Nephron progenitor cell (in vitro differentiated cells): ENCODE results near the gene SCN3A.

Experiments used
- DNase-seq: peaks from one replicate; pipeline ENCODE4 v3.0.0; 2021
- H3K27ac Mint-ChIP-seq: 2 replicates; pipeline ENCODE4 v1.8.0; 2021; ENCODE audit warnings: mild to moderate bottlenecking, moderate library complexity, mixed read lengths
- H3K27me3 Mint-ChIP-seq: 2 replicates; pipeline ENCODE4 v1.8.0; 2021; ENCODE audit warnings: mild to moderate bottlenecking, low read depth, mixed read lengths; ENCODE audit not compliant: poor library complexity
- H3K36me3 Mint-ChIP-seq: 2 replicates; pipeline ENCODE4 v1.8.0; 2021; ENCODE audit warnings: low read depth, mixed read lengths
- H3K4me1 Mint-ChIP-seq: 2 replicates; pipeline ENCODE4 v1.8.0; 2021; ENCODE audit warnings: mixed read lengths
- H3K4me3 Mint-ChIP-seq: 2 replicates; pipeline ENCODE4 v1.8.0; 2021; ENCODE audit warnings: mild to moderate bottlenecking, moderate library complexity, mixed read lengths
- H3K9me3 Mint-ChIP-seq: 2 replicates; pipeline ENCODE4 v1.8.0; 2021; ENCODE audit warnings: mild to moderate bottlenecking, moderate library complexity, mixed read lengths
- CTCF ChIP-seq: fragments of 200-600 bp; sonication (generic); IDR thresholded peaks from 2 replicates; pipeline ENCODE4 v1.5.0; 2021; ENCODE audit warnings: antibody characterized with exemption

SCN3A gene

DNA sequence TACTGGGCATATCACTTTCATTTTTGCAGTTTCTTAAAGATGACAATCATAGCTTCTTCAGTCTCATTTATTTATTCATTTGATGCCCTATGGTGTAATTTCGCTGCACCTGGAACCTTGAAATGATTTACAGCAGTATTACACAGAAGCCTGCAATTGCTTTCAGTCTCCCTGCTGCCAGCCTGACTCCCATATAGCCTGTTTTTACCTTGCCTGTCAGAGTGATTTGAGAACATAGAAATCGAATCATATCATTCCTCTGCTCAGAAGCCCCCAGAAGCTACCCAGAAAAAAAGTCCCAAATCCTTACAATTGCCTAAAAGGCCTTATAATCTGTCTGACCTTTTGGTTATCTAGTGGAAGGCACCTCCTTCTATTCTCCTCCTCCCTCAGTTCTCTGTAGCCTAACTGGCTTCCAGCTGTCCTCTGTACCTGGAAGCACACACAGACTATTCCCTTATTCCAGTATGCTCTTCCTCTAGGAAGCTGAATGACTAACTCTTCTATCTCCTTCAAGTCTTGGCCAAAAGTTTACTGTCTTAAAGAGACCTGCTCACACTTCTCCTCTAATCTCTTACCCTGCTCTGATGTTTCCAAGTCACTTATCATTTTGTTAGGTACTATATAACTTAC is 12.6 kb downstream of the SCN3A start:
- Mint-ChIP-seq H3K9me3 (no peaks in the 10 kb centered on the region), H3K4me3 (no peak overlapping the region), H3K27me3 (peaks cover 5% of the 10 kb centered on the region), H3K4me1 (peaks cover 7% of the 10 kb centered on the region), H3K36me3 (no peaks in the 10 kb centered on the region), H3K27ac (no peak overlapping the region)
- TF ChIP-seq CTCF: no peak
- no peak for DNase-seq

DNA sequence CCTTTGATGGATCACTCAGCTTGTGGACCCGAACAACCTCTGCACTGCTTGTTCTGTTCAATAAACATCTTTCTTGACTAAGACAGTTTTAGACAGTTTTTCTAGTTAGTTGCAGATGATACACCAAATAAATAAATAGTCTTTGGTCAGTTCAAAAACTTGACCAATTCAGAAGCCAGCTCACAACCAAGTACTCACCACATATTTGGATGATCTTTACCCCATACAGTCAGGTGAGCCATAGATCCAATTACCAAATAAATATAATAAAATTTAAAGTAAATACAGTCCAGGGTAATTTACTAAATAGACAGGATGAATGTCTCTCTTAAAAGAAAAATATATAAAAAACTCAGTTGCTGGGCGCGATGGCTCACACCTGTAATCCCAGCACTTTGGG is 18.2 kb downstream of the SCN3A start:
- no peak for DNase-seq
- TF ChIP-seq CTCF: no peak
- Mint-ChIP-seq H3K4me1 (no peaks in the 10 kb centered on the region), H3K27me3 (no peaks in the 10 kb centered on the region), H3K27ac (no peak overlapping the region), H3K4me3 (no peak overlapping the region), H3K36me3 (no peaks in the 10 kb centered on the region), H3K9me3 (no peaks in the 10 kb centered on the region)

GRCh38 chr2:165182029-165182428 is 21.8 kb downstream of the SCN3A start:
- DNase-seq: no peak
- no peaks in the 10 kb centered on the region for H3K4me1 Mint-ChIP-seq
- H3K9me3 Mint-ChIP-seq: no peaks in the 10 kb centered on the region
- H3K27ac Mint-ChIP-seq: no peak overlapping the region
- TF ChIP-seq CTCF: no peak
- H3K4me3 Mint-ChIP-seq: no peak overlapping the region
- peaks cover 2% of the 10 kb centered on the region for H3K27me3 Mint-ChIP-seq
- H3K36me3 Mint-ChIP-seq: no peaks in the 10 kb centered on the region

DNA sequence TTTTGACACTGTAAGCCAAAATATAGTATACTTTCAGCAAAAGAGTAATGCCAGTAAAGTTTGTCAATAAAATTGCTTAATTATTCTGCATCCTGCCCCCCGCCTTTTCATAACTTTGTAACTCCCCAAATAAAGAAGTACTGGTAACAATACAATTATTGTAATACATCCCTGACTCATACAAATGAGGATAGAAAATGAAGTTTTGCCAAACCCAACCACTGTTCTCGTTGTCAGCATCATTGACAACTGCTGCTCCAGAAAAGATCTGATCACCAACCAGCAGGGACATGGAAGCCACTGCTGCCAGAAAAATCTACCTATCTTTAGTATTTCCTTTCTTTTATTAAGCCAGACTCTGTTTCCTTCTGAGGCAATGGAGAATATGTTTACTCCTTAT is 27.1 kb downstream of the SCN3A start:
- no peak for DNase-seq
- Mint-ChIP-seq H3K36me3 (no peaks in the 10 kb centered on the region), H3K9me3 (no peaks in the 10 kb centered on the region), H3K27ac (no peak overlapping the region), H3K4me3 (no peak overlapping the region), H3K4me1 (no peaks in the 10 kb centered on the region), H3K27me3 (peaks cover 7% of the 10 kb centered on the region)
- TF ChIP-seq CTCF: no peak

GRCh38 chr2:165173215-165173614 is 30.6 kb downstream of the SCN3A start:
- H3K36me3 Mint-ChIP-seq: no peaks in the 10 kb centered on the region
- H3K27ac Mint-ChIP-seq: no peak overlapping the region
- H3K9me3 Mint-ChIP-seq: no peaks in the 10 kb centered on the region
- peaks cover 10% of the 10 kb centered on the region for H3K27me3 Mint-ChIP-seq
- no peaks in the 10 kb centered on the region for H3K4me1 Mint-ChIP-seq
- DNase-seq: no peak
- TF ChIP-seq CTCF: no peak
- H3K4me3 Mint-ChIP-seq: no peak overlapping the region

- Mint-ChIP-seq H3K27ac (no peak overlapping the region), H3K4me1 (no peaks in the 10 kb centered on the region), H3K36me3 (no peaks in the 10 kb centered on the region), H3K27me3 (peaks cover 3% of the 10 kb centered on the region), H3K4me3 (no peak overlapping the region), H3K9me3 (no peaks in the 10 kb centered on the region)
- no peak for TF ChIP-seq CTCF
- no peak for DNase-seq
Measured at GRCh38 chr2:165164201-165164600, 39.6 kb downstream of the SCN3A start.
